ENCODE data around the gene GTF2IRD1. TPM values are rescaled to one million over a fixed set of nuclear protein-coding genes. Genes with fewer than 3 reads are reported as not detected.
"Not testable (repeated sequence)": the region's sequence is repeated elsewhere in the genome, so short reads cannot be mapped to it uniquely, and the experiment has no call there.

The GTF2IRD1 gene
- total RNA-seq, 1 experiment from 2014 or later, result 73.6 TPM

- H3K4me1 ChIP-seq (ENCODE audit: insufficient read depth, low read length, poor library complexity, severe bottlenecking), result no peaks in the 10 kb centered on the region
- no peaks in the 10 kb centered on the region for H3K27me3 ChIP-seq (replicated peaks; ENCODE audit: insufficient read depth, low read depth, low read length, poor library complexity)
- peaks cover 19% of the 10 kb centered on the region for H3K36me3 ChIP-seq (ENCODE audit: insufficient read depth, low read length, poor library complexity, severe bottlenecking)
- H3K9me3 ChIP-seq (ENCODE audit: low read depth, low read length, poor library complexity, severe bottlenecking), result no peaks in the 10 kb centered on the region
- H3K4me3 ChIP-seq (ENCODE audit: low read depth, low read length, poor library complexity, severe bottlenecking), result no peak overlapping the region
- no TSS peak for BruUV-seq (replicated peaks)
- no peak for DNase-seq (ENCODE audit: low spot score)
- TF ChIP-seq EZH2 (IDR thresholded peaks at IDR 0.05; ENCODE audit: borderline replicate concordance, low read depth, low read length, poor library complexity, severe bottlenecking) (no peak), CTCF (conservative IDR thresholded peaks at IDR 0.05; ENCODE audit: low read depth, low read length) (no peak)
- intact Hi-C loops (cut with micrococcal nuclease; ENCODE audit: unreplicated experiment), result no loop called here
- no peak overlapping the region for H3K27ac ChIP-seq (ENCODE audit: low read depth, low read length, poor library complexity, severe bottlenecking)
- POLR2A ChIA-PET (ENCODE audit: low non-redundant PET), result no interaction called here
- CTCF ChIA-PET, result no interaction called here
Observed at GRCh38 chr7:74554178-74554577, 100.5 kb downstream of the GTF2IRD1 start.

GRCh38 chr7:74560086-74560719 is 106.5 kb downstream of the GTF2IRD1 start:
- Histone ChIP-seq H3K4me1 (ENCODE audit: insufficient read depth, low read length, poor library complexity, severe bottlenecking) (no peaks in the 10 kb centered on the region), H3K4me3 (ENCODE audit: low read depth, low read length, poor library complexity, severe bottlenecking) (no peak overlapping the region), H3K9me3 (ENCODE audit: low read depth, low read length, poor library complexity, severe bottlenecking) (no peaks in the 10 kb centered on the region), H3K27ac (ENCODE audit: low read depth, low read length, poor library complexity, severe bottlenecking) (no peak overlapping the region), H3K36me3 (ENCODE audit: insufficient read depth, low read length, poor library complexity, severe bottlenecking) (peaks cover 25% of the 10 kb centered on the region), H3K27me3 (replicated peaks; ENCODE audit: insufficient read depth, low read depth, low read length, poor library complexity) (no peaks in the 10 kb centered on the region)
- TF ChIP-seq CTCF (conservative IDR thresholded peaks at IDR 0.05; ENCODE audit: low read depth, low read length) (no peak), EZH2 (IDR thresholded peaks at IDR 0.05; ENCODE audit: borderline replicate concordance, low read depth, low read length, poor library complexity, severe bottlenecking) (no peak)
- no peak for DNase-seq (ENCODE audit: low spot score)
- ChIA-PET CTCF (no interaction called here), POLR2A (ENCODE audit: low non-redundant PET) (no interaction called here)
- intact Hi-C loops (cut with micrococcal nuclease; ENCODE audit: unreplicated experiment), result no loop called here
- no TSS peak for BruUV-seq (replicated peaks)

GRCh38 chr7:74561898-74562613 is 108.3 kb downstream of the GTF2IRD1 start:
- no peak overlapping the region for H3K27ac ChIP-seq (ENCODE audit: low read depth, low read length, poor library complexity, severe bottlenecking)
- intact Hi-C loops (cut with micrococcal nuclease; ENCODE audit: unreplicated experiment), result no loop called here
- DNase-seq (ENCODE audit: low spot score), result no peak
- no peaks in the 10 kb centered on the region for H3K9me3 ChIP-seq (ENCODE audit: low read depth, low read length, poor library complexity, severe bottlenecking)
- peaks cover 25% of the 10 kb centered on the region for H3K36me3 ChIP-seq (ENCODE audit: insufficient read depth, low read length, poor library complexity, severe bottlenecking)
- no peaks in the 10 kb centered on the region for H3K27me3 ChIP-seq (replicated peaks; ENCODE audit: insufficient read depth, low read depth, low read length, poor library complexity)
- no TSS peak for BruUV-seq (replicated peaks)
- TF ChIP-seq EZH2 (IDR thresholded peaks at IDR 0.05; ENCODE audit: borderline replicate concordance, low read depth, low read length, poor library complexity, severe bottlenecking), result no peak
- no peak for TF ChIP-seq CTCF (conservative IDR thresholded peaks at IDR 0.05; ENCODE audit: low read depth, low read length)
- no peaks in the 10 kb centered on the region for H3K4me1 ChIP-seq (ENCODE audit: insufficient read depth, low read length, poor library complexity, severe bottlenecking)
- ChIA-PET POLR2A (ENCODE audit: low non-redundant PET) (no interaction called here), CTCF (no interaction called here)
- no peak overlapping the region for H3K4me3 ChIP-seq (ENCODE audit: low read depth, low read length, poor library complexity, severe bottlenecking)

GRCh38 chr7:74563639-74564038 is 109.9 kb downstream of the GTF2IRD1 start:
- H3K27me3 ChIP-seq (replicated peaks; ENCODE audit: insufficient read depth, low read depth, low read length, poor library complexity); DNase-seq (ENCODE audit: low spot score); H3K9me3 ChIP-seq (ENCODE audit: low read depth, low read length, poor library complexity, severe bottlenecking); H3K4me1 ChIP-seq (ENCODE audit: insufficient read depth, low read length, poor library complexity, severe bottlenecking); POLR2A ChIA-PET (ENCODE audit: low non-redundant PET); CTCF ChIA-PET; BruUV-seq (replicated peaks); H3K4me3 ChIP-seq (ENCODE audit: low read depth, low read length, poor library complexity, severe bottlenecking); H3K27ac ChIP-seq (ENCODE audit: low read depth, low read length, poor library complexity, severe bottlenecking); intact Hi-C loops (cut with micrococcal nuclease; ENCODE audit: unreplicated experiment): not testable (repeated sequence)
- H3K36me3 ChIP-seq (ENCODE audit: insufficient read depth, low read length, poor library complexity, severe bottlenecking), result peaks cover 14% of the 10 kb centered on the region

Data from A673 (cell line).